HepG2 (cell line): Measurements from ENCODE around the gene RGL3. TPM values are rescaled to one million over a fixed set of nuclear protein-coding genes. Genes with fewer than 3 reads are reported as not detected.

Experiments used
- AGO2 ChIP-seq: fragments of 200-400 bp; formaldehyde crosslinking; optimal IDR thresholded peaks from 2 replicates; pipeline ENCODE3; 2017; ENCODE audit warnings: mild to moderate bottlenecking, low read depth, low read length, moderate library complexity
- AHR ChIP-seq: IDR thresholded peaks from 2 replicates; pipeline ENCODE4 v1.6.1; 2018; ENCODE audit warnings: missing genetic modification reagents, missing compliant biosample characterization
- ARID2 ChIP-seq: sonication (generic); formaldehyde crosslinking; IDR thresholded peaks from 2 replicates; pipeline ENCODE4 v1.8.1; 2022; ENCODE audit warnings: mild to moderate bottlenecking, missing genetic modification reagents, borderline replicate concordance
- DR1 ChIP-seq: sonication (generic); formaldehyde crosslinking; IDR thresholded peaks from 2 replicates; pipeline ENCODE4 v1.8.0; 2021; ENCODE audit warnings: mild to moderate bottlenecking, missing genetic modification reagents, inconsistent platforms
- HOXD1 ChIP-seq: sonication (generic); formaldehyde crosslinking; IDR thresholded peaks from 2 replicates; pipeline ENCODE4 v1.5.0; 2020; ENCODE audit warnings: missing genetic modification reagents
- MEIS2 ChIP-seq: sonication (generic); formaldehyde crosslinking; IDR thresholded peaks from 2 replicates; pipeline ENCODE4 v1.9.0; 2021; ENCODE audit warnings: mild to moderate bottlenecking, missing genetic modification reagents
- NAIF1 ChIP-seq: sonication (generic); formaldehyde crosslinking; IDR thresholded peaks from 2 replicates; pipeline ENCODE4 v1.5.0; 2020; ENCODE audit warnings: mild to moderate bottlenecking, missing genetic modification reagents, borderline replicate concordance
- NR2C2 ChIP-seq: sonication (generic); formaldehyde crosslinking; IDR thresholded peaks from 2 replicates; pipeline ENCODE4 v1.4.0; 2020; ENCODE audit warnings: missing genetic modification reagents, mild to moderate bottlenecking, moderate library complexity, borderline replicate concordance
- PAF1 ChIP-seq: IDR thresholded peaks from 2 replicates; pipeline ENCODE4 v1.6.1; 2016; ENCODE audit warnings: missing genetic modification reagents, missing compliant biosample characterization
- PHF8 ChIP-seq: sonication (generic); formaldehyde crosslinking; IDR thresholded peaks from 2 replicates; pipeline ENCODE4 v1.5.0; 2020; ENCODE audit warnings: missing genetic modification reagents
- YY1 ChIP-seq: IDR thresholded peaks from 2 replicates; pipeline ENCODE4 v1.6.1; 2011; ENCODE audit warnings: low read length, low read depth, moderate library complexity, mild to moderate bottlenecking; ENCODE audit not compliant: insufficient read depth, insufficient replicate concordance
- ZMAT3 ChIP-seq: sonication (generic); formaldehyde crosslinking; conservative IDR thresholded peaks from 2 replicates; pipeline ENCODE4 v1.7.0; 2021; ENCODE audit warnings: missing genetic modification reagents
- ZNF567 ChIP-seq: sonication (generic); formaldehyde crosslinking; IDR thresholded peaks from 2 replicates; pipeline ENCODE4 v1.8.1; 2023; ENCODE audit warnings: mild to moderate bottlenecking, missing genetic modification reagents, borderline replicate concordance
- ZNF660 ChIP-seq: sonication (generic); formaldehyde crosslinking; IDR thresholded peaks from 2 replicates; pipeline ENCODE4 v1.5.1; 2020; ENCODE audit warnings: mild to moderate bottlenecking, low read depth, missing genetic modification reagents, borderline replicate concordance
- ZNF766 ChIP-seq: sonication (generic); formaldehyde crosslinking; IDR thresholded peaks from 2 replicates; pipeline ENCODE4 v1.5.0; 2020; ENCODE audit warnings: missing genetic modification reagents, borderline replicate concordance
- polyA plus RNA-seq, 8 experiments: library from polyadenylated mRNA; depleted of rRNA in 3 of 8; stranded (reverse) in 7 of 8; unstranded in 1 of 8; fragments of >200 nt; fragmentation: Illumina TruSeq in 4 of 8; extraction: Trizol in 4 of 8; gene quantifications; 2 replicates each; pipeline versions ENCODE4 v1.2.1 to v1.2.3, GENCODE V29; 2011 to 2016; ENCODE audit warnings: low read depth in 4 of 8, missing spikeins in 1 of 8, mixed read lengths in 1 of 8; ENCODE audit not compliant: insufficient read depth in 1 of 8
- total RNA-seq, 5 experiments: library from RNA; depleted of rRNA; stranded (reverse); fragments of >200 nt; fragmentation: Illumina TruSeq; extraction: Trizol; gene quantifications; 2 replicates each; pipeline ENCODE4 v1.2.3, GENCODE V29; 2016; ENCODE audit warnings: low read depth in 1 of 5
- TF ChIP-seq, protein P1 (sequence below): sonication (generic); formaldehyde crosslinking; IDR thresholded peaks from 2 replicates; pipeline ENCODE4 v1.5.0; 2020; ENCODE audit warnings: missing genetic modification reagents, mild to moderate bottlenecking, borderline replicate concordance
- TF ChIP-seq, protein P2 (sequence below): IDR thresholded peaks from 2 replicates; pipeline ENCODE4 v1.6.1; 2016; ENCODE audit warnings: mild to moderate bottlenecking, missing biosample characterization, missing genetic modification reagents
- TF ChIP-seq, protein P3 (sequence below): sonication (generic); formaldehyde crosslinking; IDR thresholded peaks from 2 replicates; pipeline ENCODE4 v1.4.0; 2020; ENCODE audit warnings: mild to moderate bottlenecking, missing genetic modification reagents
- TF ChIP-seq, protein P4 (sequence below): sonication (generic); formaldehyde crosslinking; IDR thresholded peaks from one replicate; pipeline ENCODE4 v1.5.1; 2020; ENCODE audit warnings: mild to moderate bottlenecking, missing genetic modification reagents; ENCODE audit errors: not compliant biosample characterization

The RGL3 gene
- total and polyA plus RNA-seq, 2 of the 13 experiments (the other 11 are each of a cell fraction or from before 2014, with no cell fraction given), result 4.2 to 7.6 TPM

DNA sequence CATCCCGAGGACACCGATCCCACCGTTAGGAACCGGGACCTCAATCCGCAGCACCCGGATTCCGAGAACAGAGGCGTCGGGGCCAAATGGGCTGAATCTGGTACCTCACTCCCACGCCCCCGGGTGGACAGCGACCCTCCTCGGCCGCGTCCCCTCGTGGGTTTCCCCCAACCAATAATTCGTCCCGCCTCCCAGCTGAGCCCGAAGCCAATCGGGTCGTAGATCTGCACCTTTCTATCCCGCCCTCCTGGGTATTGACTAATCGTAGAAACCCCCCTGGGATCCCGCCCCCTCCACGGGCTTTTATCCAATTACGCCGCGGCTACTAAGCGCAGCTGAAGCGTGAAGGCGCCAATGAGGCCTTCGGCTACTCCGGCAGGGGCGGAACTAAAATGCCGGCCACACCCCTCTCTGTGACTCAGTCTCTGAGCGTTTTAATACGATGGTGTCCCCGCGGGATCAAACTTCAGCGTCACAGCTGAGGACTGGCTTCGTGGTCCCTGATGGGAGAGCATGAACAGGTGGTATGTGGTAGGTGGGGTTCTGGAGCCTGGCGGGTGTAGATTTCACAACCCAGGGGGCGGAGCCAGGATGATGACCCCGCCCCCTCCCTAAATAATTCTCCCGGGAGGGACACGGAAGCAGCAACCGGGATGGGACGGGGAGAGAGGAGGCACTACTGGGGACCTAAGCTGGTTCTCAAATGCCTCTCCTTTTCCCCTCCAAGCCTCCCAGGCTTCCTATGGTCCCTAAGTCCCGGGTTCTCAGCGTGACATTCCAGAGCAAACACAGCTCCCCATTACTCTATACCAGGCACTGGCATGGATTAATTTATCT, 72.8 kb downstream of the RGL3 start, which contains the start of the genes CCDC159 and TMEM205 (continued):
- TF ChIP-seq DR1 (CRISPR knock-in tag) (no peak), HOXD1 (CRISPR knock-in tag) (no peak), PAF1 (CRISPR knock-in tag) (no peak), ARID2 (0 out of 2 replicates have a peak, but pooled peaks have one; percentile 37), YY1 (no peak), AHR (CRISPR knock-in tag) (0 out of 2 replicates have a peak, but pooled peaks have one; percentile 35), ZNF766 (no peak), ZNF567 (CRISPR knock-in tag) (no peak), MEIS2 (CRISPR knock-in tag) (no peak), NR2C2 (CRISPR knock-in tag) (no peak), AGO2 (no peak), ZNF660 (CRISPR knock-in tag) (no peak), ZMAT3 (CRISPR knock-in tag) (no peak), NAIF1 (CRISPR knock-in tag) (no peak), PHF8 (peak; percentile 63; the same call in 1 of the 2 replicates)
- TF ChIP-seq, protein P1, sequence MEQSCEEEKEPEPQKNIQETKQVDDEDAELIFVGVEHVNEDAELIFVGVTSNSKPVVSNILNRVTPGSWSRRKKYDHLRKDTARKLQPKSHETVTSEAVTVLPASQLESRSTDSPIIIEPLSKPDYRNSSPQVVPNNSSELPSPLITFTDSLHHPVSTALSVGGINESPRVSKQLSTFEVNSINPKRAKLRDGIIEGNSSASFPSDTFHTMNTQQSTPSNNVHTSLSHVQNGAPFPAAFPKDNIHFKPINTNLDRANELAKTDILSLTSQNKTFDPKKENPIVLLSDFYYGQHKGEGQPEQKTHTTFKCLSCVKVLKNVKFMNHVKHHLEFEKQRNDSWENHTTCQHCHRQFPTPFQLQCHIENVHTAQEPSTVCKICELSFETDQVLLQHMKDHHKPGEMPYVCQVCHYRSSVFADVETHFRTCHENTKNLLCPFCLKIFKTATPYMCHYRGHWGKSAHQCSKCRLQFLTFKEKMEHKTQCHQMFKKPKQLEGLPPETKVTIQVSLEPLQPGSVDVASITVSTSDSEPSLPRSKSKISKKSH, result no peak
- TF ChIP-seq, protein P2, sequence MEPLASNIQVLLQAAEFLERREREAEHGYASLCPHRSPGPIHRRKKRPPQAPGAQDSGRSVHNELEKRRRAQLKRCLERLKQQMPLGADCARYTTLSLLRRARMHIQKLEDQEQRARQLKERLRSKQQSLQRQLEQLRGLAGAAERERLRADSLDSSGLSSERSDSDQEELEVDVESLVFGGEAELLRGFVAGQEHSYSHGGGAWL (CRISPR knock-in tag), result no peak; the same call in 1 of the 2 replicates
- TF ChIP-seq, protein P3, sequence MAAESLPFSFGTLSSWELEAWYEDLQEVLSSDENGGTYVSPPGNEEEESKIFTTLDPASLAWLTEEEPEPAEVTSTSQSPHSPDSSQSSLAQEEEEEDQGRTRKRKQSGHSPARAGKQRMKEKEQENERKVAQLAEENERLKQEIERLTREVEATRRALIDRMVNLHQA (CRISPR knock-in tag), result no peak
- TF ChIP-seq, protein P4, sequence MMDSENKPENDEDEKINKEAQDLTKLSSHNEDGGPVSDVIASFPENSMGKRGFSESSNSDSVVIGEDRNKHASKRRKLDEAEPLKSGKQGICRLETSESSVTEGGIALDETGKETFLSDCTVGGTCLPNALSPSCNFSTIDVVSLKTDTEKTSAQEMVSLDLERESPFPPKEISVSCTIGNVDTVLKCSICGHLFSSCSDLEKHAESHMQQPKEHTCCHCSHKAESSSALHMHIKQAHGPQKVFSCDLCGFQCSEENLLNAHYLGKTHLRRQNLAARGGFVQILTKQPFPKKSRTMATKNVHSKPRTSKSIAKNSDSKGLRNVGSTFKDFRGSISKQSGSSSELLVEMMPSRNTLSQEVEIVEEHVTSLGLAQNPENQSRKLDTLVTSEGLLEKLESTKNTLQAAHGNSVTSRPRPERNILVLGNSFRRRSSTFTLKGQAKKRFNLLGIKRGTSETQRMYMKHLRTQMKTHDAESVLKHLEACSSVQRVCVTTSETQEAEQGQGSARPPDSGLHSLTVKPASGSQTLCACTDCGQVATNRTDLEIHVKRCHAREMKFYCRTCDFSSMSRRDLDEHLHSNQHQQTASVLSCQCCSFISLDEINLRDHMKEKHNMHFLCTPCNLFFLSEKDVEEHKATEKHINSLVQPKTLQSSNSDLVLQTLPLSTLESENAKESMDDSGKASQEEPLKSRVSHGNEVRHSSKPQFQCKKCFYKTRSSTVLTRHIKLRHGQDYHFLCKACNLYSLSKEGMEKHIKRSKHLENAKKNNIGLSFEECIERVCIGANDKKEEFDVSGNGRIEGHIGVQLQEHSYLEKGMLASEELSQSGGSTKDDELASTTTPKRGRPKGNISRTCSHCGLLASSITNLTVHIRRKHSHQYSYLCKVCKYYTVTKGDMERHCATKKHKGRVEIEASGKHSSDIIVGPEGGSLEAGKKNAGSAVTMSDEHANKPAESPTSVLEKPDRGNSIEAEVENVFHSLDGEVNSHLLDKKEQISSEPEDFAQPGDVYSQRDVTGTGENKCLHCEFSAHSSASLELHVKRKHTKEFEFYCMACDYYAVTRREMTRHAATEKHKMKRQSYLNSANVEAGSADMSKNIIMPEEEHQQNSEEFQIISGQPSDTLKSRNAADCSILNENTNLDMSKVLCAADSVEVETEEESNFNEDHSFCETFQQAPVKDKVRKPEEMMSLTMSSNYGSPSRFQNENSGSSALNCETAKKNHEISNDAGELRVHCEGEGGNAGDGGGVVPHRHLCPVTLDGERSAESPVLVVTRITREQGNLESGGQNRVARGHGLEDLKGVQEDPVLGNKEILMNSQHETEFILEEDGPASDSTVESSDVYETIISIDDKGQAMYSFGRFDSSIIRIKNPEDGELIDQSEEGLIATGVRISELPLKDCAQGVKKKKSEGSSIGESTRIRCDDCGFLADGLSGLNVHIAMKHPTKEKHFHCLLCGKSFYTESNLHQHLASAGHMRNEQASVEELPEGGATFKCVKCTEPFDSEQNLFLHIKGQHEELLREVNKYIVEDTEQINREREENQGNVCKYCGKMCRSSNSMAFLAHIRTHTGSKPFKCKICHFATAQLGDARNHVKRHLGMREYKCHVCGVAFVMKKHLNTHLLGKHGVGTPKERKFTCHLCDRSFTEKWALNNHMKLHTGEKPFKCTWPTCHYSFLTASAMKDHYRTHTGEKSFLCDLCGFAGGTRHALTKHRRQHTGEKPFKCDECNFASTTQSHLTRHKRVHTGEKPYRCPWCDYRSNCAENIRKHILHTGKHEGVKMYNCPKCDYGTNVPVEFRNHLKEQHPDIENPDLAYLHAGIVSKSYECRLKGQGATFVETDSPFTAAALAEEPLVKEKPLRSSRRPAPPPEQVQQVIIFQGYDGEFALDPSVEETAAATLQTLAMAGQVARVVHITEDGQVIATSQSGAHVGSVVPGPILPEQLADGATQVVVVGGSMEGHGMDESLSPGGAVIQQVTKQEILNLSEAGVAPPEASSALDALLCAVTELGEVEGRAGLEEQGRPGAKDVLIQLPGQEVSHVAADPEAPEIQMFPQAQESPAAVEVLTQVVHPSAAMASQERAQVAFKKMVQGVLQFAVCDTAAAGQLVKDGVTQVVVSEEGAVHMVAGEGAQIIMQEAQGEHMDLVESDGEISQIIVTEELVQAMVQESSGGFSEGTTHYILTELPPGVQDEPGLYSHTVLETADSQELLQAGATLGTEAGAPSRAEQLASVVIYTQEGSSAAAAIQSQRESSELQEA (CRISPR knock-in tag), result no peak
